HFF-Myc (cell line): Measurements from ENCODE around the gene CYB561D2.

Experiments used
- DNase-seq: peaks from one replicate; pipeline ENCODE4 v3.0.0-alpha.2; 2011; ENCODE audit warnings: low read depth; ENCODE audit errors: extremely low read depth
- H3K4me3 ChIP-seq: replicated peaks from 2 replicates; pipeline ENCODE4 v1.5.1; 2011; ENCODE audit warnings: low read depth, mild to moderate bottlenecking, control low read depth, low read length
- CTCF ChIP-seq: IDR thresholded peaks from 2 replicates; pipeline ENCODE4 v1.5.1; 2012; ENCODE audit warnings: mild to moderate bottlenecking, low read depth, low read length, control low read depth; ENCODE audit errors: missing control alignments

CYB561D2 gene

GRCh38 chr3:50341996-50342650, 8.5 kb upstream of the CYB561D2 start:
- no peak for TF ChIP-seq CTCF
- DNase-seq: no peak
- H3K4me3 ChIP-seq: peak overlapping the region; percentile 97; the same call in 1 of the 2 replicates

GRCh38 chr3:50342813-50343633, 7.6 kb upstream of the CYB561D2 start:
- TF ChIP-seq CTCF: no peak
- no peak overlapping the region for H3K4me3 ChIP-seq
- DNase-seq: no peak

GRCh38 chr3:50345008-50345407, 5.7 kb upstream of the CYB561D2 start:
- no peak for TF ChIP-seq CTCF
- DNase-seq: no peak
- H3K4me3 ChIP-seq: peak overlapping the region; percentile 40

GRCh38 chr3:50345586-50346234, 5.0 kb upstream of the CYB561D2 start, which contains the start of gene ZMYND10:
ZMYND10 (minus strand) TSS chr3:50345732; CDS start chr3:50345579, 153 bp downstream.
- H3K4me3 ChIP-seq: peak within 1 kb of the TSS; percentile 40
- DNase-seq: no peak
- TF ChIP-seq CTCF: no peak

- DNase-seq: no peak
These were observed 3.4 kb upstream of the CYB561D2 start for GRCh38 chr3:50347187-50347813.

More at GRCh38 chr3:50347187-50347813, 3.4 kb upstream of the CYB561D2 start:
- peak; percentile 62 for TF ChIP-seq CTCF
- no peak overlapping the region for H3K4me3 ChIP-seq
